GM18519 (cell line): ENCODE measurements around the gene KLHL40.

Experiments
- ATAC-seq: cut with Tn5 transposase; IDR thresholded peaks from one replicate; pipeline ENCODE4 v1.9.1; 2021; ENCODE audit warnings: mild to moderate bottlenecking, moderate library complexity; ENCODE audit not compliant: unreplicated experiment, low FRiP score

The KLHL40 gene

GRCh38 chr3:42734263-42734860 is 49.0 kb downstream of the KLHL40 start:
- no peak for ATAC-seq

GRCh38 chr3:42735019-42735418 is 49.7 kb downstream of the KLHL40 start:
- ATAC-seq: no peak

- no peak for ATAC-seq
Observed at GRCh38 chr3:42735615-42736014, 50.3 kb downstream of the KLHL40 start.

- no peak for ATAC-seq
Observed at GRCh38 chr3:42736081-42736480, 50.7 kb downstream of the KLHL40 start.

- no peak for ATAC-seq
Observed at GRCh38 chr3:42736531-42736930, 51.2 kb downstream of the KLHL40 start.

GRCh38 chr3:42739401-42740158 is 54.2 kb downstream of the KLHL40 start:
- no peak for ATAC-seq

GRCh38 chr3:42741796-42742195 is 56.5 kb downstream of the KLHL40 start:
- no peak for ATAC-seq
